OCI-LY1 (cell line): ENCODE data around the gene CGB5.

Experiments
- EZH2 ChIP-seq: fragments of 200-600 bp; sonication (generic), shearing (Covaris generic); IDR thresholded peaks from 2 replicates; pipeline ENCODE4 v1.8.0; 2017; ENCODE audit warnings: borderline replicate concordance, mixed run types, mild to moderate bottlenecking, antibody characterized with exemption, low read length, moderate library complexity, mixed read lengths
- TF ChIP-seq, protein P1 (sequence below): fragments of 200-600 bp; sonication (generic), shearing (Covaris generic); IDR thresholded peaks from 2 replicates; pipeline ENCODE4 v1.5.1; 2017; ENCODE audit warnings: mild to moderate bottlenecking, antibody characterized with exemption, low read length, moderate library complexity, mixed read lengths

DNA sequence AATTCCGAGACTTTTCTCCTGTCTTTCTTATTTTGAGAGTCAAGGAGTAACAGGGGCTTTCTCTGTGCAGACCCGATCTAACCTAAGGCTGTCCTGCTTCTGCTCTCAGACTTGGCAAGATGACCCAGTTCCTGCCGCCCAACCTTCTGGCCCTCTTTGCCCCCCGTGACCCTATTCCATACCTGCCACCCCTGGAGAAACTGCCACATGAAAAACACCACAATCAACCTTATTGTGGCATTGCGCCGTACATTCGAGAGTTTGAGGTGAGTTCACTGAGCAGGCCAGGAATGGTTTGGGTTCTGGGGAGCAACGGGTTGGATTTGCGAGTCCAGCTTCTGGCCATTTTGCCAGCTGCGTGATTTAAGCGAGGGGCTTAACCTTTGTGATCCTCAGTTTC, 42.6 kb downstream of the CGB5 start:
- TF ChIP-seq, protein P1, sequence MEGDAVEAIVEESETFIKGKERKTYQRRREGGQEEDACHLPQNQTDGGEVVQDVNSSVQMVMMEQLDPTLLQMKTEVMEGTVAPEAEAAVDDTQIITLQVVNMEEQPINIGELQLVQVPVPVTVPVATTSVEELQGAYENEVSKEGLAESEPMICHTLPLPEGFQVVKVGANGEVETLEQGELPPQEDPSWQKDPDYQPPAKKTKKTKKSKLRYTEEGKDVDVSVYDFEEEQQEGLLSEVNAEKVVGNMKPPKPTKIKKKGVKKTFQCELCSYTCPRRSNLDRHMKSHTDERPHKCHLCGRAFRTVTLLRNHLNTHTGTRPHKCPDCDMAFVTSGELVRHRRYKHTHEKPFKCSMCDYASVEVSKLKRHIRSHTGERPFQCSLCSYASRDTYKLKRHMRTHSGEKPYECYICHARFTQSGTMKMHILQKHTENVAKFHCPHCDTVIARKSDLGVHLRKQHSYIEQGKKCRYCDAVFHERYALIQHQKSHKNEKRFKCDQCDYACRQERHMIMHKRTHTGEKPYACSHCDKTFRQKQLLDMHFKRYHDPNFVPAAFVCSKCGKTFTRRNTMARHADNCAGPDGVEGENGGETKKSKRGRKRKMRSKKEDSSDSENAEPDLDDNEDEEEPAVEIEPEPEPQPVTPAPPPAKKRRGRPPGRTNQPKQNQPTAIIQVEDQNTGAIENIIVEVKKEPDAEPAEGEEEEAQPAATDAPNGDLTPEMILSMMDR: no peak
- no peak for TF ChIP-seq EZH2
